Myocyte (in vitro differentiated cells): Measurements from ENCODE around the gene BORCS5. TPM values are rescaled to one million over a fixed set of nuclear protein-coding genes. Genes with fewer than 3 reads are reported as not detected.

Experiments used
- DNase-seq: peaks from one replicate; pipeline ENCODE4 v3.0.0-alpha.2; 2012; ENCODE audit warnings: low read depth
- total RNA-seq: library from RNA; depleted of rRNA; stranded (reverse); fragments of >200 nt; gene quantifications from 2 replicates; pipeline ENCODE4 v1.2.3, GENCODE V29; 2014

The BORCS5 gene
- total RNA-seq, 1 donor from 2014 or later = 15.7 TPM

DNA sequence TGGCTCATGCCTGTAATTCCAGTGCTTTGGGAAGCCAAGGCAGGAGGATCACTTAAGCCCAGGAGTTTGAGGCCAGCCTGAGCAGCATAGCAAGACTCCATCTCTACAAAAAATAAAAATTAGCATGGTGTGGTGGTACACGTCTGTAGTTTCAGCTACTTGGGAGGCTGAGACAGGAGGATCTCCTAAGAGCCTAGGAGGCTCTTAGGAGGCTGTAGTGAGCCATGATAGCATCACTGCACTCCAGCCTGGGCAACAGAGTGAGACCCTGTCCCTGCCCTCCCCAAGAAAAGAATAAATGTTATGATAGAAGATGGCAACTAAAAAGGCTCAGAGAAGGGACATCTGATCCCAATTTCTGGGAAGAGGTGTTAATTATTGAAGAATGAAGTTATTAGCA lies 3.6 kb upstream of the BORCS5 start:
- no peak for DNase-seq

GRCh38 chr12:12353807-12354206 lies 3.1 kb upstream of the BORCS5 start:
- DNase-seq = no peak

GRCh38 chr12:12356467-12356895 lies 397 bp upstream of the BORCS5 start:
- DNase-seq = no peak

- peak; percentile 39 for DNase-seq
Observed at GRCh38 chr12:12357719-12358461, 1.0 kb downstream of the BORCS5 start.

DNA sequence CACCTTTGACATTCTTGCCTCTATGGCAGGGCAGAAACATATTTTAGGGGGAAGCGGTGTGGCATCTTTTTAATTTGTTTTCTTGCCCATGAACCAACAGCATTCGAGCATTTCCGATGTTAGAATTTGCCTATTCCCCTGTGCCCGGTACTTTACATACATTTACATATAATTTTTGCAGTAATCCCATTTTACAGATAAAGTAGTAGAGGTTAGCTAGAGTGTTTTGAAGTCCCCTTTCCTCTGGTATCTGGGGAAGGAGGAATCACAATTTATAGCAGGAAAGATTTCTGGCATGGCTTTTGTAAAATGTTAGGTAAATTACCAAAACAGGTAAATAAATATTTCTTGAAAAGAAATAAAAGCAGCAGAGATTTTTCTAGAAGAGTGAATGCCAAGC lies 1.6 kb downstream of the BORCS5 start:
- DNase-seq = no peak

GRCh38 chr12:12364787-12365445 lies 8.0 kb downstream of the BORCS5 start:
- no peak for DNase-seq

GRCh38 chr12:12365446-12365802 lies 8.5 kb downstream of the BORCS5 start:
- no peak for DNase-seq

GRCh38 chr12:12365931-12366431 lies 9.1 kb downstream of the BORCS5 start:
- no peak for DNase-seq

GRCh38 chr12:12366701-12367481 lies 10.0 kb downstream of the BORCS5 start:
- DNase-seq = no peak

- no peak for DNase-seq
Observed at GRCh38 chr12:12367482-12367998, 10.7 kb downstream of the BORCS5 start.

DNA sequence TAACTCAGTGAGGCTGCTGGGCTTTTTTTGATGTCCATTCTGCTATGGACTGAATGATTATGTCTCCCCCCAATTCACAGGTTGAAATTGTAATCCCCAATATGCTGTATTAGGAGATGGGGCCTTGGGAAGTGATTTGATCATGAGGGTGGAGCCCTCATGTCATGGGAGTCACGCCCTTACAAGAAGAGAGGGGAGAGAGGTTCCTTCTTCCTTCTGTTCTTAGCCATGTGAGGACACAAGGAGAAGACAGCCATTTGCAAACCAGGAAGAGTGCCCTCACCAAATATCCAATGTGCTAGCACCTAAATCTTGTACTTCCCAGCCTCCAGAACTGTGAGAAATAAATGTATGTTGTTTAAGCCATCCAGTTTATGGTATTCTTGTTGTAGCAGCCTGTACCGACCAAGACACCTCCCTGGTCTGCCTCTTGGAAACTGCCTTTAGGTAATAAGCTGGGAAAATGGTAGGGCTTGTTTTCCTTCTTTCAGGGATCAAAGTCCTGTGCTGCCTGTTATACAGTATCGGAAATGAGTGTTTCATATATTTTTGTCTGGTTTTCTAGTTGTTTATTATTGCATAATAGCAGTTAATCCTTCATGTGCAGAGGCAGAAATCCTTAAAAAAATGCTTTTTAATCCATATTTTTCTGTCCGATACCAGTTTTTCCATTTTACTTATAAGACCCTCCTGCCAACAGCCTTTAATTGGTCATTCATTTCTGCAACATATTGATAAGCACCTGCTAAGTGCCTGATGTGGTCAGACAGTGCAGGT lies 16.3 kb downstream of the BORCS5 start:
- DNase-seq = no peak

DNA sequence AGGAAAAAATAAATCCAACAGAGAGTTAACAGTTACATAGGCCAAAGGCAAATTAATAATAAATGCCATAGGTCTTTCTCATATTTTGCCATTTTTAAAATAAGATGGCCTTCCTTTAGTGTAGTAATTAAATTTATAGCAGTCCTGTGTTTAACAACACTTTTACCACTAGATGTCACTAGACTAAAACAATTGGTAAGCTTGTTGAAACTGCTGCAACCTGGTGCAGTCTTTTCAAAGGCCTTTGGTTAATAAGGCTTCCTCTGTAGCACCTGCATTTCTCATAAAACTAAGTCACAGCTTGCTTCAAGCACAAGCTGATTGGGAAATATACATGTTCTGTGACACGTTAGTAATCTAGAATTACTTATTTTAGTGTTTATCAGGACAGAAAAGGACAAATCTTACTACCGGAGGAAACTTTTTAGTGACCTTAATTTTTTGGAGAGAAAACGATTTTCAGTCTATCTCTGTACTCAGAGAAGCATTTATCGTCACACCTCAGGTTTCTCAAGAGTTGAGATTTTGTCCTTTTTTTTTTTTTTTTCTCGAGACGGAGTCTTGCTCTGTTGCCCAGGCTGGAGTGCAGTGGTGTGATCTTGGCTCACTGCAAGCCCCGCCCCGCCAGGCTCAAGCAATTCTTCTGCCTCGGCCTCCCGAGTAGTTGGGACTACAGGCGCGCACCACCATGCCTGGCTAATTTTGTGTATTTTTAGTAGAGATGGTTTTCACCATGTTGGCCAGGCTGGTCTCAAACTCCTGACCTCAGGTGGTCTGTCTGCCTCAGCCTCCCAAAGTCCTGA lies 20.0 kb downstream of the BORCS5 start:
- peak; percentile 79 for DNase-seq

DNA sequence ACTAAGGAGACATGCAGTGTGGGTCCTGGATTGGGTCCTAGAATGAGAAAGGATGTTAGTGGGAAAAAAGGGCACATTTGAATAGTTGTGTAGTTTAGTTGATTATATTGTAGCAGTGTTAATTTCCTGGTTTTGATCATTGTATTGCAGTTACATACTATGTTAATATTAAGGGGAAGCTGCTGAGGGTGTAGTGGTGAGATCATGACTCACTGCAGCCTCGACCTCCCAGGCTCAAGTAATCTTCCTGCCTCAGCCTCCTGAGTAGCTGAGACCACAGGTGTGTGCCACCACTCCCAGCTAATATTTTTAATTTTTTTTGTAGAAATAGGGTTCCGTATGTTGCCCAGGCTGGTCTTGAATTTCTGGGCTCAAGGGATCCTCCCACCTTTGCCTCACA lies 21.7 kb downstream of the BORCS5 start:
- no peak for DNase-seq

DNA sequence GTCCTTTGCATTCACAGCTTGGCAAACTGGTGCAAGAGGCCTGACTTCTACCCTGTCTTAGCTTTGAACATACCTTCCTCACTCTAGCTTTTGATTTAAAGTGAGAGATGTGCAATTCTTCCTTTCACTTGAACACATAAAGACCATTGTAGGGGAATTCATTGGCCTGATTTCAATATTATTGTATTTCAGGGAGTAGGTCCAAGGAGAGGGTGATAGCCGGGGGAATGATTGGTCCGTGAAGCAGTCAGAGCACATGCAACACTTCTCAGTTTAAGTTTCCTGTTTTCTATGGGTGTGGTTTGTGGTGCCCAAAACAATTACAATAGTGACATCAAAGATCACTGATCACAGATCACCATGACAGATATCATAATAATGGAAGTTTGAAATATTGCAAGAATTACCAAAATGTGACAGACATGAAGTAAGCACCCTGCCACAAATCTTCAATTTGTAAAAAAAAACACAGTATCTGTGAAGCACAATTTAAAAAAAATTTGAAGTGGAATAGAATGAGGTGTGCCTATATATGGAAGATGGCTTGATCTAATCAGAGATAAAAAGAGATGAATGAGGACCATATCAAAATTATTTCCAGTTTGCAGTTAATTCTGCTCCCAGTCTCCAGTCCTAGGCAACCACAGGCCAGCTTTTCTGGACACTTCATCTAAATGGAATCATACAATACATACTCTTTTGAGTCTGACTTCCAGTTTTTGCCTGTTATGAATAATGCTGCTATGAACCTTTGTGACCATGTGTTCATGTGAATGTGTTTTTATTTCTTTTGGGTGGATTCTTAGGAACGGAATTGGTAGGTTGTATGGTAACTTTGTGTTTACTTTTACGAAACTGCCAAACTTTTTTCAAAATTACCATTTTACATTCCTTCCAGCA lies 23.2 kb downstream of the BORCS5 start:
- DNase-seq = no peak

DNA sequence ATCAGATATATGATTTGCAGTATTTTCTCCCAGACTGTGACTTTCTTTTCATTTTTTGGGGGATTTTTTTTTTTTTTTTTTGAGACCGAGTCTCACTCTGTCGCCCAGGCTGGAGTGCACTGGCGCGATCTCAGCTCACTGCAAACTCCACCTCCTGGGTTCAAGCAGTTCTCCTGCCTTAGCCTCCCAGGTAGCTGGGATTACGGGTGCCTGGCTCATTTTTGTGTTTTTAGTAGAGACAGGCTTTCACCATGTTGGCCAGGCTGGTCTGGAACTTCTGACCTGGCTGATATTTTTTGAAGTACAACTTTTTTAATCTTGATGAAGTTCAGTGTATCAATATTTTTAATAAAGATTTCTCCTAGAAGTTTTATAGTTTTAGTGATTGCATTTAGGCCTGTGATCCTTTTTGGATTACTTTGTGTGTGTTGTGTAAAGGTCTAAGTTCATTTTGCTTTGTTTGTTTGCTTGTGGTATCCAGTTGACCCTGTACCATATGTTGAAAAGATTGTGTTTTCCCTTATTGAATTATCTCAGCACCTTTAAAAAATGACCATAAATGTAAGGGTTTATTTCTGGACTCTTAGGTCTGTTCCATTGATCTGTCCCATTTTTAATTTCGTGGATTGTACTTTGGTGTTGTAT lies 24.2 kb downstream of the BORCS5 start:
- DNase-seq = no peak

GRCh38 chr12:12381982-12382381 lies 25.1 kb downstream of the BORCS5 start:
- DNase-seq = no peak

- peak; percentile 30 for DNase-seq
Observed at GRCh38 chr12:12384571-12385340, 27.9 kb downstream of the BORCS5 start.

DNA sequence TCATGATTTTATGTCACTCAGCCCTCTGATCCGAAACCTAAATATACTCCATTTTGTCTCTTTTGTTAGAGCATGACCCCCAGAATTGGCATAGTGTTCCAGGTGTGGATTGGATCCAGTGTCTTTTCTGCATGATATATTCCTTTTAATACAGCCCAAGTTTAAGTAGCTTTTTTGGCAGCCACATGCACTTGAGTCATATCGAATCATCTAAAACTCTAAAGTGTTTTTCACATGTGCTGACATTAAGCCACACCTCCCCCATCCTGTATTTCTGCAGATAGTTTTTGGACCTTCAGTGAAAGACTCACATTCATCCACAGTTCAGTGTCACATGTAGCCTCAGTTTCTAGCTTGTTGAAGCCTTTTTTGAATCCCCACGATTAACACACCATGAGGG lies 30.6 kb downstream of the BORCS5 start:
- peak; percentile 21 for DNase-seq
